Thoracic aorta (tissue), 2 donors: ENCODE measurements around the gene KRT83. TPM values are rescaled to one million over a fixed set of nuclear protein-coding genes. Genes with fewer than 3 reads are reported as not detected.

Source experiments
- ATAC-seq: fragments of 150-250 bp; one replicate; pipeline ENCODE4 v1.8.0; 2017; ENCODE audit warnings: low read depth; ENCODE audit not compliant: insufficient number of reproducible peaks, low FRiP score
- DNase-seq: peaks from one replicate; pipeline ENCODE4 v3.0.0-alpha.2; 2020; ENCODE audit warnings: low spot score
- H3K27ac ChIP-seq, 2 donors: fragments of 200-600 bp; sonication (generic); 1 replicate in 1 of 2; 2 replicates in 1 of 2; pipeline ENCODE4 v1.5.1; 2016; ENCODE audit warnings: mild to moderate bottlenecking in 2 of 2, moderate library complexity in 2 of 2
- H3K27me3 ChIP-seq: fragments of 200-600 bp; sonication (generic); replicated peaks from 2 replicates; pipeline ENCODE4 v1.6.0; 2016; ENCODE audit warnings: mild to moderate bottlenecking; ENCODE audit not compliant: insufficient read depth
- H3K36me3 ChIP-seq: fragments of 200-600 bp; sonication (generic); one replicate; pipeline ENCODE4 v1.5.1; 2016
- H3K4me1 ChIP-seq, 2 donors: fragments of 200-600 bp; sonication (generic); 1 replicate in 1 of 2; 2 replicates in 1 of 2; pipeline versions ENCODE4 v1.5.1 to v1.6.0; 2016; ENCODE audit warnings: low read depth in 2 of 2, mild to moderate bottlenecking in 1 of 2; ENCODE audit not compliant: control insufficient read depth in 1 of 2
- H3K4me3 ChIP-seq: fragments of 200-600 bp; sonication (generic); 2 replicates; pipeline ENCODE4 v1.5.1; 2016; ENCODE audit warnings: mild to moderate bottlenecking
- H3K9me3 ChIP-seq: fragments of 200-600 bp; sonication (generic); 2 replicates; pipeline ENCODE4 v1.5.1; 2016
- total RNA-seq, 2 donors: library from RNA; depleted of rRNA; stranded (reverse); fragments of >200 nt; gene quantifications; one replicate each; pipeline versions ENCODE4 v1.1.0 to v1.2.3, GENCODE V29; 2016
- TF ChIP-seq, protein P1 (sequence below): fragments of 200-600 bp; sonication (generic); IDR thresholded peaks from one replicate; pipeline ENCODE4 v1.5.1; 2019; ENCODE audit warnings: antibody characterized with exemption

KRT83 gene
- total RNA-seq, 2 donors from 2014 or later, result not detected

DNA sequence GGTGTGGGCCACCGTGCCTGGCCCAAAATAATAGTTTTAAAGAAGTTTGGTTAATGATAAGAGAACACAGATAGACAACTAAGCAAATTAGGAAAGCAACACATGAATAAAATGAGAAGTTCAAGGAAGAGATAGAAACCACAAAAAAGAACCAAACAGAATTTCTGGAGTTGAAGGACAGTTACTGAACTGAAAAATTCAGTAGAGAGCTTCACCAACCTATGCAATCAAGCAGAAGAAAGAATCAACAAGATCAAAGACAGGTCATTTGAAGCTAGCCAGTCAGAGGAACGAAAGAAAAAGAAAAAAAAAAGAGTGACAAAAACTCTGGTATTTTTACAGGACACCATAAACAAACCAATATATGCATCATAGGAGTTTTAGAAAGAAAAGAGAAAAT lies 15.4 kb upstream of the KRT83 start:
- no peak for DNase-seq

DNA sequence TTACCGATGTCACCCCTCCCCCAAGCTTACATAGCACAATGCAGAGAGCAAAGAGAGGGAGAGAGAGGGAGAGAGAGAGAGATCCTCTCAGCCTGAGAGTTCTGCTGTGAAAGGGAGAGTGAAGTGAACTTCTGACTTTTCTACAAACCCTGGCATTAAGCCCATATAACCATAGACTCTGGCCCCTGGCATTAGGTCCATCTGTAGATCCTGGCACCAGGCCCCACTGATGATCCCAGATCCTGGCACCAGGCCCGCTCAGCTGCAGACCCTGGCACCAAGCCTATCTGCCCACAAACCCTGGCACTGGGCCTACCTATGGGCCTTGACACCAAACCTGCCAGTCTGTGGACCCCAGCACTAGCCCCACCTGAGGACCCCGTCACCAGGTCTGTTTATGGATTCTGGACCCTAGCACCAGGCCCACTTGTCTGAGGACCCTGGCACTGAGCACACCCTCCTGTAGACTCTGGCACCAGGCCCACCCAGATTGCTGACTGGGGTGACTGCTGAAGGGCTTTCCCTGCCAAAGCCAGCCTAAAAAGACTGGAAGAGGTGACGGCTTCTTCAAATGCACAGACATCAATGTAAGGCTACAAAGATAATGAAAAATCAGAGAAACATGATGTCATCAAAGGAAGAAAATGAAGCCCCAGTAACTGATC lies 14.5 kb upstream of the KRT83 start:
- ATAC-seq, result no peak
- no peaks in the 10 kb centered on the region for H3K4me1 ChIP-seq
- DNase-seq, result no peak
- H3K27ac ChIP-seq, result no peak overlapping the region
- TF ChIP-seq, protein P1, sequence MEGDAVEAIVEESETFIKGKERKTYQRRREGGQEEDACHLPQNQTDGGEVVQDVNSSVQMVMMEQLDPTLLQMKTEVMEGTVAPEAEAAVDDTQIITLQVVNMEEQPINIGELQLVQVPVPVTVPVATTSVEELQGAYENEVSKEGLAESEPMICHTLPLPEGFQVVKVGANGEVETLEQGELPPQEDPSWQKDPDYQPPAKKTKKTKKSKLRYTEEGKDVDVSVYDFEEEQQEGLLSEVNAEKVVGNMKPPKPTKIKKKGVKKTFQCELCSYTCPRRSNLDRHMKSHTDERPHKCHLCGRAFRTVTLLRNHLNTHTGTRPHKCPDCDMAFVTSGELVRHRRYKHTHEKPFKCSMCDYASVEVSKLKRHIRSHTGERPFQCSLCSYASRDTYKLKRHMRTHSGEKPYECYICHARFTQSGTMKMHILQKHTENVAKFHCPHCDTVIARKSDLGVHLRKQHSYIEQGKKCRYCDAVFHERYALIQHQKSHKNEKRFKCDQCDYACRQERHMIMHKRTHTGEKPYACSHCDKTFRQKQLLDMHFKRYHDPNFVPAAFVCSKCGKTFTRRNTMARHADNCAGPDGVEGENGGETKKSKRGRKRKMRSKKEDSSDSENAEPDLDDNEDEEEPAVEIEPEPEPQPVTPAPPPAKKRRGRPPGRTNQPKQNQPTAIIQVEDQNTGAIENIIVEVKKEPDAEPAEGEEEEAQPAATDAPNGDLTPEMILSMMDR, result no peak
- no peaks in the 10 kb centered on the region for H3K27me3 ChIP-seq
- H3K4me3 ChIP-seq, result no peak overlapping the region
- H3K9me3 ChIP-seq, result peaks cover 16% of the 10 kb centered on the region
- no peaks in the 10 kb centered on the region for H3K36me3 ChIP-seq

More for the DNA sequence above, 15.4 kb upstream of the KRT83 start:
- H3K36me3 ChIP-seq, result no peaks in the 10 kb centered on the region
- no peaks in the 10 kb centered on the region for H3K4me1 ChIP-seq
- peaks cover 16% of the 10 kb centered on the region for H3K9me3 ChIP-seq
- no peak overlapping the region for H3K27ac ChIP-seq
- ATAC-seq, result no peak
- TF ChIP-seq, protein P1, result no peak
- H3K27me3 ChIP-seq, result no peaks in the 10 kb centered on the region
- H3K4me3 ChIP-seq, result no peak overlapping the region

DNA sequence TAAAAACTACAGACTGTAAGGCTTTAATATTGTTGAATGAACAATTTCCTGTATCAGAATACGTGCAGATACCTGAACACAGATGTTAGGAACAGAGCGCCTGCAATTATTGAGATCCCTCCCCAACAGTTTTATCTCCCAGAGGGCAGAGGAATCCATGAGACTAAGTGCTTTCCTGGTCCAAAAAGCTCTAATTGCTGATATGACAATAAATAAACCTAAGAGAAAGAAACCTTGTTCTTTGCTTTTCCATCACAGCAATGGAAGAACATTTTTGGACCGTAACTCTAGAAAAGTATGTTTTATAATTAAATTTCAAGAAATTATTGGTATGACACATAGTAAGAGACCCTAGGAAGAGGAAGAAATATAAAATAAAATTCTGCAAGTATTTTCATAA lies 13.0 kb upstream of the KRT83 start:
- peaks cover 16% of the 10 kb centered on the region for H3K9me3 ChIP-seq
- TF ChIP-seq, protein P1, result no peak
- ATAC-seq (no peak), DNase-seq (no peak)
- H3K27me3 ChIP-seq, result no peaks in the 10 kb centered on the region
- no peaks in the 10 kb centered on the region for H3K4me1 ChIP-seq
- no peaks in the 10 kb centered on the region for H3K36me3 ChIP-seq
- H3K27ac ChIP-seq, result no peak overlapping the region
- H3K4me3 ChIP-seq, result no peak overlapping the region

DNA sequence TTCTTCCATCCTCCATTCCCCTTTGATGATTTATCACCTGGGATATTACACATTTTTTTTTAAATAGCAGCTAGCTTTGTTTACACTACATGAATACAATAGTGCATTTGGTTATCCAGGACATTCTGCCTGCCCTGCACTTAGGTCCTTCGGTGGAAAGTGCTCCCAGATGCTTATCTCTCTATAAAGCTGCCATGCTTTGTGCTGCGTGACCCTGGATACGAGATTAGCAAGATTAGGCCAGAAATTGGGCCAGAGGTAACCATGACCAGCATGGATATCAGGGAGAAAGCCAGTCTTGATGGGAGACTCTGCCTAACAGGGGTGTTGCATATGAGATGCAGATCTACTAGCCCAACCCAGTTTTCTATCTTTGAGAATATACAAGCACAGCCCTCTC lies 12.1 kb upstream of the KRT83 start:
- H3K27me3 ChIP-seq, result no peaks in the 10 kb centered on the region
- no peak for ATAC-seq
- H3K36me3 ChIP-seq, result no peaks in the 10 kb centered on the region
- no peak overlapping the region for H3K27ac ChIP-seq
- TF ChIP-seq, protein P1, result no peak
- H3K4me1 ChIP-seq, result no peaks in the 10 kb centered on the region
- peaks cover 16% of the 10 kb centered on the region for H3K9me3 ChIP-seq
- H3K4me3 ChIP-seq, result no peak overlapping the region
- no peak for DNase-seq

DNA sequence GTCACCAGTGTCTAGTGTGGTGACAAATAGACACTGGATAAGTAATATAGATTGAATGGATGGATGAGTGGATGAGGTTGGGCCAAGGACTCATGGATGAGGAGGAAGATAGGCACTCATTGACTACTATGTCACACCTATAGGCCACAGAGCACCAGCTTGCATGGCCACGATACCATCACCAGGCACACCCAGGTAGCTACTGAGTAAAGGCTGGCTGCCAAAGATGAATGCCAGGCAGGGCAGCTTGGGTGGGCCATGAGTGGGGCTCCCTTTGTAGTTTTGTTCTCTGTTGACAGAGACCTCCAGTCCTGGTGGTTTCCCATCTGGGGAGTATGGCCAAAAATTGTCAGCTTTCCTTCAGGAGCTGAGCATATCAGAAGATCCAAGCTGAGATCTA lies 11.2 kb upstream of the KRT83 start:
- TF ChIP-seq, protein P1, result no peak
- ATAC-seq (no peak), DNase-seq (no peak)
- H3K9me3 ChIP-seq, result peaks cover 16% of the 10 kb centered on the region
- no peak overlapping the region for H3K27ac ChIP-seq
- H3K36me3 ChIP-seq, result no peaks in the 10 kb centered on the region
- no peaks in the 10 kb centered on the region for H3K27me3 ChIP-seq
- no peak overlapping the region for H3K4me3 ChIP-seq
- peaks cover 0 to under 1% of the 10 kb centered on the region in 2 donors for H3K4me1 ChIP-seq
